Measurements from ENCODE around the gene SYNE2. TPM values are rescaled to one million over a fixed set of nuclear protein-coding genes. Genes with fewer than 3 reads are reported as not detected.

SYNE2 gene
- total and polyA plus RNA-seq, 4 donors, result 14.7 to 197 (median 99.1) TPM

- Histone ChIP-seq H3K4me3 (ENCODE audit: low read length in 2 of 2) (no peak overlapping the region), H3K27ac (ENCODE audit: low read depth in 1 of 2, low read length in 2 of 2) (no peak overlapping the region), H3K9me3 (ENCODE audit: control insufficient read depth, low read length) (no peaks in the 10 kb centered on the region), H3K36me3 (ENCODE audit: control insufficient read depth in 1 of 2, insufficient read depth in 2 of 2, low read length in 1 of 2) (no peaks in the 10 kb centered on the region), H3K27me3 (ENCODE audit: control insufficient read depth in 1 of 2, insufficient read depth in 2 of 2, low read length in 1 of 2) (peaks cover 0 to 1% of the 10 kb centered on the region in 2 donors), H3K4me1 (ENCODE audit: control insufficient read depth in 1 of 2, insufficient read depth in 2 of 2, low read length in 2 of 2) (no peaks in the 10 kb centered on the region)
- no peak for ATAC-seq (ENCODE audit: low FRiP score)
- WGBS, 2 donors, result 15 to 21% methylated on average over 4 of the region's 4 CpGs
- intact Hi-C loops (cut with DNase I), result no loop called here
- DNase-seq, result no peak
Measured at GRCh38 chr14:64244279-64244678, 391.5 kb downstream of the SYNE2 start.

GRCh38 chr14:64245491-64245890 is 392.7 kb downstream of the SYNE2 start:
- WGBS, 2 donors, result 95 to 97% methylated on average over 4 of the region's 4 CpGs
- Histone ChIP-seq H3K9me3 (ENCODE audit: control insufficient read depth, low read length) (no peaks in the 10 kb centered on the region), H3K4me1 (ENCODE audit: control insufficient read depth in 1 of 2, insufficient read depth in 2 of 2, low read length in 2 of 2) (no peaks in the 10 kb centered on the region), H3K4me3 (ENCODE audit: low read length in 2 of 2) (no peak overlapping the region), H3K27ac (ENCODE audit: low read depth in 1 of 2, low read length in 2 of 2) (no peak overlapping the region), H3K27me3 (ENCODE audit: control insufficient read depth in 1 of 2, insufficient read depth in 2 of 2, low read length in 1 of 2) (peaks cover 0 to 1% of the 10 kb centered on the region in 2 donors), H3K36me3 (ENCODE audit: control insufficient read depth in 1 of 2, insufficient read depth in 2 of 2, low read length in 1 of 2) (no peaks in the 10 kb centered on the region)
- ATAC-seq (ENCODE audit: low FRiP score), result no peak
- no peak for DNase-seq
- intact Hi-C loops (cut with DNase I), result no loop called here

- Histone ChIP-seq H3K36me3 (ENCODE audit: control insufficient read depth in 1 of 2, insufficient read depth in 2 of 2, low read length in 1 of 2) (no peaks in the 10 kb centered on the region), H3K27ac (ENCODE audit: low read depth in 1 of 2, low read length in 2 of 2) (no peak overlapping the region), H3K4me1 (ENCODE audit: control insufficient read depth in 1 of 2, insufficient read depth in 2 of 2, low read length in 2 of 2) (no peaks in the 10 kb centered on the region), H3K9me3 (ENCODE audit: control insufficient read depth, low read length) (no peaks in the 10 kb centered on the region), H3K27me3 (ENCODE audit: control insufficient read depth in 1 of 2, insufficient read depth in 2 of 2, low read length in 1 of 2) (peaks cover 0 to 1% of the 10 kb centered on the region in 2 donors), H3K4me3 (ENCODE audit: low read length in 2 of 2) (no peak overlapping the region)
- ATAC-seq (ENCODE audit: low FRiP score) (no peak), DNase-seq (no peak)
- intact Hi-C loops (cut with DNase I), result no loop called here
Measured at GRCh38 chr14:64246688-64247087, 393.9 kb downstream of the SYNE2 start.

GRCh38 chr14:64247195-64247594 is 394.4 kb downstream of the SYNE2 start:
- ATAC-seq (ENCODE audit: low FRiP score) (no peak), DNase-seq (no peak)
- peaks cover 0 to 1% of the 10 kb centered on the region in 2 donors for H3K27me3 ChIP-seq (ENCODE audit: control insufficient read depth in 1 of 2, insufficient read depth in 2 of 2, low read length in 1 of 2)
- no peak overlapping the region for H3K4me3 ChIP-seq (ENCODE audit: low read length in 2 of 2)
- 90 to 91% methylated on average over 3 of the region's 3 CpGs for WGBS, 2 donors
- H3K4me1 ChIP-seq (ENCODE audit: control insufficient read depth in 1 of 2, insufficient read depth in 2 of 2, low read length in 2 of 2), result no peaks in the 10 kb centered on the region
- no peak overlapping the region for H3K27ac ChIP-seq (ENCODE audit: low read depth in 1 of 2, low read length in 2 of 2)
- H3K9me3 ChIP-seq (ENCODE audit: control insufficient read depth, low read length), result no peaks in the 10 kb centered on the region
- intact Hi-C loops (cut with DNase I), result no loop called here
- H3K36me3 ChIP-seq (ENCODE audit: control insufficient read depth in 1 of 2, insufficient read depth in 2 of 2, low read length in 1 of 2), result no peaks in the 10 kb centered on the region

GRCh38 chr14:64248689-64249088 is 395.9 kb downstream of the SYNE2 start:
- peaks cover 0 to 1% of the 10 kb centered on the region in 2 donors for H3K27me3 ChIP-seq (ENCODE audit: control insufficient read depth in 1 of 2, insufficient read depth in 2 of 2, low read length in 1 of 2)
- intact Hi-C loops (cut with DNase I), result no loop called here
- H3K9me3 ChIP-seq (ENCODE audit: control insufficient read depth, low read length), result no peaks in the 10 kb centered on the region
- WGBS, 2 donors, result 70 to 80% methylated on average over 4 of the region's 4 CpGs
- DNase-seq (no peak), ATAC-seq (ENCODE audit: low FRiP score) (no peak)
- no peaks in the 10 kb centered on the region for H3K36me3 ChIP-seq (ENCODE audit: control insufficient read depth in 1 of 2, insufficient read depth in 2 of 2, low read length in 1 of 2)
- no peak overlapping the region for H3K27ac ChIP-seq (ENCODE audit: low read depth in 1 of 2, low read length in 2 of 2)
- no peak overlapping the region for H3K4me3 ChIP-seq (ENCODE audit: low read length in 2 of 2)
- no peaks in the 10 kb centered on the region for H3K4me1 ChIP-seq (ENCODE audit: control insufficient read depth in 1 of 2, insufficient read depth in 2 of 2, low read length in 2 of 2)

DNA sequence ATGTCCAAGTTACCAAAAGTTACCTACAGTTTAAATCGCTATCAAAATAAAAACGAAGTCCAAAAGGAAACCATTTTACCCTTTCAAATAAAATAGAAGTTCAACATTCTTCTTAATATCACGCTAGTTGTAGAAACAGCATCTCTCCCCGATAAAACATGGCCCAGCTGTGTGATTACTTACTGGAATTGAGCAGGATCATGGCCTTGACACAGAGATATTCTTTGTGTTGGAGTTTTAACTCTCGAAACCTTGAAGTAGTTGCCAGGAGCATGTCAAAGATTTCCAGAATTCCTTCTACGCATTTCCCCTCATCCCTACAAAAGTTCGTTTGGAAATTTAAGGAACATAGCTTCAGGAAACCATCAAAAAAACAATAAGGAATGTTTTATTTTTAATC is 396.6 kb downstream of the SYNE2 start:
- H3K4me1 ChIP-seq (ENCODE audit: control insufficient read depth in 1 of 2, insufficient read depth in 2 of 2, low read length in 2 of 2), result no peaks in the 10 kb centered on the region
- H3K9me3 ChIP-seq (ENCODE audit: control insufficient read depth, low read length), result no peaks in the 10 kb centered on the region
- H3K4me3 ChIP-seq (ENCODE audit: low read length in 2 of 2), result no peak overlapping the region
- no peak for DNase-seq
- no peak for ATAC-seq (ENCODE audit: low FRiP score)
- no peak overlapping the region for H3K27ac ChIP-seq (ENCODE audit: low read depth in 1 of 2, low read length in 2 of 2)
- intact Hi-C loops (cut with DNase I), result no loop called here
- H3K36me3 ChIP-seq (ENCODE audit: control insufficient read depth in 1 of 2, insufficient read depth in 2 of 2, low read length in 1 of 2), result no peaks in the 10 kb centered on the region
- WGBS, 2 donors, result 69 to 75% methylated on average over 7 of the region's 7 CpGs
- no peaks in the 10 kb centered on the region for H3K27me3 ChIP-seq (ENCODE audit: control insufficient read depth in 1 of 2, insufficient read depth in 2 of 2, low read length in 1 of 2)

GRCh38 chr14:64253672-64254071 is 400.9 kb downstream of the SYNE2 start:
- ATAC-seq (ENCODE audit: low FRiP score) (no peak), DNase-seq (no peak)
- Histone ChIP-seq H3K27me3 (ENCODE audit: control insufficient read depth in 1 of 2, insufficient read depth in 2 of 2, low read length in 1 of 2) (no peaks in the 10 kb centered on the region), H3K27ac (ENCODE audit: low read depth in 1 of 2, low read length in 2 of 2) (no peak overlapping the region), H3K36me3 (ENCODE audit: control insufficient read depth in 1 of 2, insufficient read depth in 2 of 2, low read length in 1 of 2) (no peaks in the 10 kb centered on the region), H3K4me3 (ENCODE audit: low read length in 2 of 2) (no peak overlapping the region), H3K4me1 (ENCODE audit: control insufficient read depth in 1 of 2, insufficient read depth in 2 of 2, low read length in 2 of 2) (no peaks in the 10 kb centered on the region), H3K9me3 (ENCODE audit: control insufficient read depth, low read length) (no peaks in the 10 kb centered on the region)
- intact Hi-C loops (cut with DNase I), result no loop called here
- WGBS, 2 donors, result 49 to 59% methylated on average over 3 of the region's 3 CpGs

GRCh38 chr14:64255756-64256155 is 403.0 kb downstream of the SYNE2 start:
- Histone ChIP-seq H3K36me3 (ENCODE audit: control insufficient read depth in 1 of 2, insufficient read depth in 2 of 2, low read length in 1 of 2) (no peaks in the 10 kb centered on the region), H3K27me3 (ENCODE audit: control insufficient read depth in 1 of 2, insufficient read depth in 2 of 2, low read length in 1 of 2) (no peaks in the 10 kb centered on the region), H3K9me3 (ENCODE audit: control insufficient read depth, low read length) (no peaks in the 10 kb centered on the region), H3K4me3 (ENCODE audit: low read length in 2 of 2) (no peak overlapping the region), H3K4me1 (ENCODE audit: control insufficient read depth in 1 of 2, insufficient read depth in 2 of 2, low read length in 2 of 2) (no peaks in the 10 kb centered on the region), H3K27ac (ENCODE audit: low read depth in 1 of 2, low read length in 2 of 2) (no peak overlapping the region)
- intact Hi-C loops (cut with DNase I), result no loop called here
- DNase-seq, result no peak
- WGBS, 2 donors, result 97 to 100% methylated on average over 1 of the region's 1 CpG
- ATAC-seq (ENCODE audit: low FRiP score), result no peak

DNA sequence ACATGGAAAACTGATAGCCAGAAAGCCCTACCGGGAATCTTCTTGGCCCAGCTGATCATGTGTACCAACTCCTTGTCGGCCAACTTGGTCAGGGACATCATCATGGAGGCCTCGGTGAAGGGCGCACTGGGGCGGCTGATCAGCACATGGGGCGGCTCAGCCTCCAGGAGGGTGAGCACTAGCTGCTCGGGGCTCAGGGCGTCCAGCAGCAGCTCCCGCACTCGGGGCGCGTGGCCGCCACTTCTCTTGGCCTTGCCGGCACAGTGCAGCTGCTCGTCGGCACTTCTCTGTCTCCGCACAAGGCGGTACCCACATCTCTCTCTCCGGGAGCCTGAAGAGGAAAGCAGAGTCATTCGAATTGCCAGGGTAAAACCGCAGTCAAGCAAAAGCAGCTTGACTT is 407.6 kb downstream of the SYNE2 start:
- intact Hi-C loops (cut with DNase I), result no loop called here
- Histone ChIP-seq H3K36me3 (ENCODE audit: control insufficient read depth in 1 of 2, insufficient read depth in 2 of 2, low read length in 1 of 2) (no peaks in the 10 kb centered on the region), H3K4me3 (ENCODE audit: low read length in 2 of 2) (no peak overlapping the region), H3K9me3 (ENCODE audit: control insufficient read depth, low read length) (no peaks in the 10 kb centered on the region), H3K4me1 (ENCODE audit: control insufficient read depth in 1 of 2, insufficient read depth in 2 of 2, low read length in 2 of 2) (no peaks in the 10 kb centered on the region), H3K27me3 (ENCODE audit: control insufficient read depth in 1 of 2, insufficient read depth in 2 of 2, low read length in 1 of 2) (no peaks in the 10 kb centered on the region), H3K27ac (ENCODE audit: low read depth in 1 of 2, low read length in 2 of 2) (no peak overlapping the region)
- ATAC-seq (ENCODE audit: low FRiP score), result no peak
- 94 to 97% methylated on average over 21 of the region's 21 CpGs for WGBS, 2 donors
- no peak for DNase-seq

Data from aorta (tissue), 5 donors.